ENCODE data around the gene FCRL2.

DNA sequence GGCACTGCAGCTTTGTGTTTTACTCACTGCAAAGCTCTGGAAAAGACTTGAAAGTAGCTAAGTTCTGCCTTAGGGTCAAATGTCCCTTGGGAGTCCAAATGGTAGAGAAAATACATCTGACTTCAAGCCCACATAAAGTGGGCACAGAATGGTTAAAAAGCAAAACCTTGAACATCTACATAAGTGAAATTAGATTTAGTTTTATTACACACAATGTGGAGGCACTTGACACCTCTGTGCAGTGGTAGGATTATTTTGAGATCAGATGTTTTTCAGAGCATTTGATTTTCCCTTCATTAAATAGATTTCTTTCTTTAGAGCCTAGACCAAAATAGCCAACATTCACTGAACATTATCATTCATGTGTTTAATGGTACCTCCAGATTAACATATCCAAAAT is 65.1 kb downstream of the FCRL2 start:
- TF ChIP-seq, protein P1, sequence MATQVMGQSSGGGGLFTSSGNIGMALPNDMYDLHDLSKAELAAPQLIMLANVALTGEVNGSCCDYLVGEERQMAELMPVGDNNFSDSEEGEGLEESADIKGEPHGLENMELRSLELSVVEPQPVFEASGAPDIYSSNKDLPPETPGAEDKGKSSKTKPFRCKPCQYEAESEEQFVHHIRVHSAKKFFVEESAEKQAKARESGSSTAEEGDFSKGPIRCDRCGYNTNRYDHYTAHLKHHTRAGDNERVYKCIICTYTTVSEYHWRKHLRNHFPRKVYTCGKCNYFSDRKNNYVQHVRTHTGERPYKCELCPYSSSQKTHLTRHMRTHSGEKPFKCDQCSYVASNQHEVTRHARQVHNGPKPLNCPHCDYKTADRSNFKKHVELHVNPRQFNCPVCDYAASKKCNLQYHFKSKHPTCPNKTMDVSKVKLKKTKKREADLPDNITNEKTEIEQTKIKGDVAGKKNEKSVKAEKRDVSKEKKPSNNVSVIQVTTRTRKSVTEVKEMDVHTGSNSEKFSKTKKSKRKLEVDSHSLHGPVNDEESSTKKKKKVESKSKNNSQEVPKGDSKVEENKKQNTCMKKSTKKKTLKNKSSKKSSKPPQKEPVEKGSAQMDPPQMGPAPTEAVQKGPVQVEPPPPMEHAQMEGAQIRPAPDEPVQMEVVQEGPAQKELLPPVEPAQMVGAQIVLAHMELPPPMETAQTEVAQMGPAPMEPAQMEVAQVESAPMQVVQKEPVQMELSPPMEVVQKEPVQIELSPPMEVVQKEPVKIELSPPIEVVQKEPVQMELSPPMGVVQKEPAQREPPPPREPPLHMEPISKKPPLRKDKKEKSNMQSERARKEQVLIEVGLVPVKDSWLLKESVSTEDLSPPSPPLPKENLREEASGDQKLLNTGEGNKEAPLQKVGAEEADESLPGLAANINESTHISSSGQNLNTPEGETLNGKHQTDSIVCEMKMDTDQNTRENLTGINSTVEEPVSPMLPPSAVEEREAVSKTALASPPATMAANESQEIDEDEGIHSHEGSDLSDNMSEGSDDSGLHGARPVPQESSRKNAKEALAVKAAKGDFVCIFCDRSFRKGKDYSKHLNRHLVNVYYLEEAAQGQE (IDR thresholded peaks at IDR 0.05; ENCODE audit: insufficient read depth in 1 of 2, low read depth in 2 of 2, low read length in 2 of 2) = no peak
- TF ChIP-seq POLR2AphosphoS5 (IDR thresholded peaks at IDR 0.05; ENCODE audit: low read depth, low read length) = no peak
